ENCODE results near the gene ATR.

DNA sequence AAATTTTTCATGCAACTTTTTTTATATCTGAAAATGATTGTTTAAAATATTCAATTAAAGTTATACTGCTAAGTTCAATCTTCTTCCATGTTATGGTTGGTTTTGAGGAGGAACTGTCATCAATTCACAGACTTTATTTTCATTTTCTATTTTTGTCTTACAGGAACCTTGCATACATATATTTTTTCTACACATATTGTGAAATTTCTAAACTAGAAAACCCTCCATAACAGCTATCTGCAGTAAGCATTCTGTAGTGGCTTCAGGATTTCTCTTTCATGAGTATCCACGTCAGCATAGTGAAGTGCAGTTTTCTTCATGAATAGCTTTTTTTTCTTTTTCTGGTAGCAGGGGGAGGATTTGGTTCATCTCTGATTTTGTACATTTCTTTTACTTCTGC lies 48.2 kb downstream of the ATR start:
- TF ChIP-seq, protein P1, sequence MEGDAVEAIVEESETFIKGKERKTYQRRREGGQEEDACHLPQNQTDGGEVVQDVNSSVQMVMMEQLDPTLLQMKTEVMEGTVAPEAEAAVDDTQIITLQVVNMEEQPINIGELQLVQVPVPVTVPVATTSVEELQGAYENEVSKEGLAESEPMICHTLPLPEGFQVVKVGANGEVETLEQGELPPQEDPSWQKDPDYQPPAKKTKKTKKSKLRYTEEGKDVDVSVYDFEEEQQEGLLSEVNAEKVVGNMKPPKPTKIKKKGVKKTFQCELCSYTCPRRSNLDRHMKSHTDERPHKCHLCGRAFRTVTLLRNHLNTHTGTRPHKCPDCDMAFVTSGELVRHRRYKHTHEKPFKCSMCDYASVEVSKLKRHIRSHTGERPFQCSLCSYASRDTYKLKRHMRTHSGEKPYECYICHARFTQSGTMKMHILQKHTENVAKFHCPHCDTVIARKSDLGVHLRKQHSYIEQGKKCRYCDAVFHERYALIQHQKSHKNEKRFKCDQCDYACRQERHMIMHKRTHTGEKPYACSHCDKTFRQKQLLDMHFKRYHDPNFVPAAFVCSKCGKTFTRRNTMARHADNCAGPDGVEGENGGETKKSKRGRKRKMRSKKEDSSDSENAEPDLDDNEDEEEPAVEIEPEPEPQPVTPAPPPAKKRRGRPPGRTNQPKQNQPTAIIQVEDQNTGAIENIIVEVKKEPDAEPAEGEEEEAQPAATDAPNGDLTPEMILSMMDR (IDR thresholded peaks at IDR 0.05): no peak
- no peak for TF ChIP-seq POLR2A (IDR thresholded peaks at IDR 0.05)
